ENCODE measurements around the gene SDHA.

GRCh38 chr5:188488-189481 is 29.3 kb upstream of the SDHA start:
- TF ChIP-seq EGR1 (IDR thresholded peaks at IDR 0.05) = no peak
- TF ChIP-seq, protein P1, sequence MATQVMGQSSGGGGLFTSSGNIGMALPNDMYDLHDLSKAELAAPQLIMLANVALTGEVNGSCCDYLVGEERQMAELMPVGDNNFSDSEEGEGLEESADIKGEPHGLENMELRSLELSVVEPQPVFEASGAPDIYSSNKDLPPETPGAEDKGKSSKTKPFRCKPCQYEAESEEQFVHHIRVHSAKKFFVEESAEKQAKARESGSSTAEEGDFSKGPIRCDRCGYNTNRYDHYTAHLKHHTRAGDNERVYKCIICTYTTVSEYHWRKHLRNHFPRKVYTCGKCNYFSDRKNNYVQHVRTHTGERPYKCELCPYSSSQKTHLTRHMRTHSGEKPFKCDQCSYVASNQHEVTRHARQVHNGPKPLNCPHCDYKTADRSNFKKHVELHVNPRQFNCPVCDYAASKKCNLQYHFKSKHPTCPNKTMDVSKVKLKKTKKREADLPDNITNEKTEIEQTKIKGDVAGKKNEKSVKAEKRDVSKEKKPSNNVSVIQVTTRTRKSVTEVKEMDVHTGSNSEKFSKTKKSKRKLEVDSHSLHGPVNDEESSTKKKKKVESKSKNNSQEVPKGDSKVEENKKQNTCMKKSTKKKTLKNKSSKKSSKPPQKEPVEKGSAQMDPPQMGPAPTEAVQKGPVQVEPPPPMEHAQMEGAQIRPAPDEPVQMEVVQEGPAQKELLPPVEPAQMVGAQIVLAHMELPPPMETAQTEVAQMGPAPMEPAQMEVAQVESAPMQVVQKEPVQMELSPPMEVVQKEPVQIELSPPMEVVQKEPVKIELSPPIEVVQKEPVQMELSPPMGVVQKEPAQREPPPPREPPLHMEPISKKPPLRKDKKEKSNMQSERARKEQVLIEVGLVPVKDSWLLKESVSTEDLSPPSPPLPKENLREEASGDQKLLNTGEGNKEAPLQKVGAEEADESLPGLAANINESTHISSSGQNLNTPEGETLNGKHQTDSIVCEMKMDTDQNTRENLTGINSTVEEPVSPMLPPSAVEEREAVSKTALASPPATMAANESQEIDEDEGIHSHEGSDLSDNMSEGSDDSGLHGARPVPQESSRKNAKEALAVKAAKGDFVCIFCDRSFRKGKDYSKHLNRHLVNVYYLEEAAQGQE (IDR thresholded peaks at IDR 0.05; ENCODE audit: low read depth) = no peak
- no peak for TF ChIP-seq TEAD4 (IDR thresholded peaks at IDR 0.05)
- no peak for TF ChIP-seq YY1 (IDR thresholded peaks at IDR 0.05; ENCODE audit: low read depth)
- TF ChIP-seq TCF12 (IDR thresholded peaks at IDR 0.05; ENCODE audit: low read depth) = no peak
- TF ChIP-seq RAD21 (IDR thresholded peaks at IDR 0.05; ENCODE audit: low read depth) = peak; percentile 71
- no peak for TF ChIP-seq ZBTB7A (IDR thresholded peaks at IDR 0.05; ENCODE audit: low read depth)
- no peak for TF ChIP-seq CEBPB (IDR thresholded peaks at IDR 0.05)
- TF ChIP-seq EP300 (IDR thresholded peaks at IDR 0.05; ENCODE audit: borderline replicate concordance) = no peak
- TF ChIP-seq NFIC (IDR thresholded peaks at IDR 0.05) = no peak
- 0 out of 2 replicates have a peak, but pooled peaks have one; percentile 14 for TF ChIP-seq USF1 (IDR thresholded peaks at IDR 0.05)
